MG63 (cell line): Measurements from ENCODE around the gene GNAO1. TPM values are rescaled to one million over a fixed set of nuclear protein-coding genes. Genes with fewer than 3 reads are reported as not detected.
A peak's percentile ranks its signal among the peaks of the same experiment; 100 is the strongest.

Source experiments
- DNase-seq: peaks from one replicate; pipeline ENCODE4 v3.0.0-alpha.2; 2020
- H3K27me3 ChIP-seq: fragments of 250-450 bp; sonication (Bioruptor Pico); 2 replicates; pipeline ENCODE4 v1.5.1; 2020; ENCODE audit warnings: mild to moderate bottlenecking, moderate library complexity
- H3K36me3 ChIP-seq: fragments of 250-450 bp; sonication (Bioruptor Pico); 2 replicates; pipeline ENCODE4 v1.5.1; 2020; ENCODE audit warnings: mild to moderate bottlenecking, moderate library complexity
- H3K4me3 ChIP-seq: fragments of 250-450 bp; sonication (Bioruptor Pico); 2 replicates; pipeline ENCODE4 v1.5.1; 2020; ENCODE audit warnings: mild to moderate bottlenecking, moderate library complexity
- H3K9me3 ChIP-seq: fragments of 250-450 bp; sonication (Bioruptor Pico); 2 replicates; pipeline ENCODE4 v1.5.1; 2020; ENCODE audit warnings: mild to moderate bottlenecking, moderate library complexity
- total RNA-seq: library from RNA; depleted of rRNA; stranded (reverse); fragments of >200 nt; shearing (Covaris generic); gene quantifications from 2 replicates; pipeline ENCODE4 v1.2.3, GENCODE V29; 2014; ENCODE audit warnings: low replicate concordance; rRNA removed

Gene GNAO1
- 0.92 and 2.6 TPM in 2 replicates for total RNA-seq

DNA sequence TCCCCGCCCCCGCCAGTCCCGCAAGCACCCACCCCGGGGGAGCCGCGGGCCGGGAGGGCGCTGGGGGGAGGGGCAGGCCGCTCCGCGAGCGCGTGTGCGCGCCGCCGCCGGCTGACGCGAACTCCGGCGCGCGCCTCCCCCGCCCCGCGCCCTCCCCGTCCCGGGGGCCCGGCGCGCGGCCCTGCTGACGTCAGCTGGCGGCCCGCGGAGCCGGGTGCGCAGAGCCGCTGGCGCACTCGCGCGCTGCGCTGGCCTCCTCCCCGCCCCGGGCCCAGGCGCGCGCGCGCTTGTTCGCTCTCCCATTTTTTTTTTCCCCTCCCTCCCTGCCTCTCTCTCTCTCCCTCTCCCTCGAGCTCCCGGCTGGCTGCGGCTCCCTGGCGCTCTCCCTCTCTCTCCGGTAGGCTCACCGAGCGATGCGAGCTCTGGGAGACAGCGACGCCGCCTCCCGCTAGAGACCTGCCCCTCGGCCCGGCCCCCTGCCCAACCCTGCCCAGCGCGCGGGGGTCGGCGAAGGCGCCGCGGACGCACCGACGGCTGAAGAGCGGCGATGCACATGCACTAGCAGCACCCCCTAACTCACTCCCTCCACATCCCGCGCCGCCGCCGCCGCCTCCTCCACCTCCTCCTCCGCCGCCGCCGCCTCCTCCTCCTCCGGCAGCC is at the start of gene GNAO1:
Gene GNAO1, plus strand, starts transcription at position 334 of the 660 bp plus-strand sequence. CDS start 747 bp downstream, outside the sequence.
- no peaks in the 10 kb centered on the region for H3K36me3 ChIP-seq
- peak within 1 kb of the TSS; percentile 56 for H3K4me3 ChIP-seq
- no peaks in the 10 kb centered on the region; the same call in 1 of the 2 replicates for H3K9me3 ChIP-seq
- peak; percentile 82 for DNase-seq
- peaks cover 73% of the 10 kb centered on the region for H3K27me3 ChIP-seq

DNA sequence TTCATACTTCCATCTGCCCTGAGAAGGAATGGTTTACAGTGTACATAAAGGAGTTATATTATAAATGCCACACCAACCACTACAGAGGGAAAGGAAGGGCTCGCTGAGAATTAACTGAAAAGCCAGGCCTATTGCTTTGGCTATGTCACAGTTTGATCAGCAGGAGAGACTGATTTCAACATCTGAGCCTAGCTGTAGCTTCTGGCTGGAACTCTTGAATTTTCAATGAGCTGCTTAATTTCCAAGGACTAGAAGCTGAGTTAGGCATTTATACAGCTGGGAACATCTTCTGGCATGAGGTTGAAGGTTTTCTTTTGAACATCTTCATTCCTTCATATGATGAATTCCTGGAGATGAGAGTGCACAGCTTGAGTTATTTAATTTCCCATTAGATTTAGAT is 47.6 kb upstream of the GNAO1 start:
- Histone ChIP-seq H3K27me3 (peaks cover 16% of the 10 kb centered on the region), H3K9me3 (no peaks in the 10 kb centered on the region), H3K4me3 (no peak overlapping the region), H3K36me3 (no peaks in the 10 kb centered on the region)
- DNase-seq, result no peak

DNA sequence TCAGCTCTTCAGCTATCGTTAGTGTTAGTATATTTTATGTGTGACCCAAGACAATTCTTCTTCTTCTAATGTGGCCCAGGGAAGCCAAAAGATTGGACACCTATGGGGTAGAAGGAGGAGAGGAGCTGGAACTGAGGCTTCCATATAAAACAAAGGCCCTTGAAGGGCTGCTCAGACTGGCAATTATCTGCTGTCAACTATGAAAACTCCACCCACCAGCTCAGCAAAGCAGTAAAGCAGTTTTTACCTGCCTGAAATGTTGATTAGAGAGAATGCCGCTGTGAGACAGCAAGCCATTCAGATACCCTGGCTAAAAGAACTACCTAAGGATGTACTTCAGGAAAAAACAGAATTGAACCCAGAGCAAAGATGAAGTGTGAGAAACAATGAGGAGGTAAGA is 45.9 kb upstream of the GNAO1 start:
- Histone ChIP-seq H3K4me3 (no peak overlapping the region), H3K9me3 (no peaks in the 10 kb centered on the region), H3K36me3 (no peaks in the 10 kb centered on the region), H3K27me3 (peaks cover 22% of the 10 kb centered on the region)
- DNase-seq, result no peak

DNA sequence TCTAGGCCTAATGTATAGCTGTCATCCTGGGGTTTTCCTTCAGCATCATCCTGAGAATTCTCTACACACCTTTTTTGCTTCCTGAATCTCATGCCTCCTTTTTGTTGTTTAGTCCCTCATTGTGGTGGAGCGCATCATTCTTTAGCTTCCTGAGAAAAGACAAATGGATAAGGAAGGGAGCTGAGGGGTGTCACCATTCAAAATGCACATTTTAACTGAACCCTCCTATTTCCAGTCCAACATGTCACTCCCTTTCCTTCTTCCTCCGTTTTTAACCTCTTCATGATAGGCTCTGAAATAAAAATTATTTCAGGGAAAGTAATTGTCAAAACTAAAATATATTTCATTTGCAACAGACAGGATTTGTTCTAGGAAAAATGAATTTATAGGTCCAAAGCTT is 39.7 kb upstream of the GNAO1 start:
- DNase-seq, result no peak
- H3K9me3 ChIP-seq, result no peaks in the 10 kb centered on the region; the same call in 1 of the 2 replicates
- no peaks in the 10 kb centered on the region for H3K36me3 ChIP-seq
- H3K4me3 ChIP-seq, result no peak overlapping the region
- H3K27me3 ChIP-seq, result peaks cover 19% of the 10 kb centered on the region

DNA sequence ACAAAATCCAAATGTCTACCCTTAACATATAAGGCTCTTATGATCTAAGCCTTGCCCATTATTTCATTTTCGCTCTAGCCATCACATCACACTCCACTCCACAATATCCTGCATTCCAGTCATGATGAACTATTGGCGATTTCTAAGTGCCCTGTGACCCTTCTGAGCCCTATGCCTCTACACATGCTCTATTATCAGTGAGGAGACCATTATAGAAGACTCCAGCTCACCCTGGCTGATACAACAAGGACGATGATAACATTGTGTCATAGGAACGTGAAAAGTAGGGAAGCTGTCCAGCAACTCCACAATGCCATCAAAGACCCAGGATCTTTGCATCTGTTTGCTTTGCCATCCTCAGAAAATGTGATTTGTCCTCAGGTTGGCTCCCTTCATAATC is 29.6 kb upstream of the GNAO1 start:
- Histone ChIP-seq H3K27me3 (peaks cover 5% of the 10 kb centered on the region), H3K4me3 (no peak overlapping the region), H3K9me3 (no peaks in the 10 kb centered on the region), H3K36me3 (no peaks in the 10 kb centered on the region)
- no peak for DNase-seq

DNA sequence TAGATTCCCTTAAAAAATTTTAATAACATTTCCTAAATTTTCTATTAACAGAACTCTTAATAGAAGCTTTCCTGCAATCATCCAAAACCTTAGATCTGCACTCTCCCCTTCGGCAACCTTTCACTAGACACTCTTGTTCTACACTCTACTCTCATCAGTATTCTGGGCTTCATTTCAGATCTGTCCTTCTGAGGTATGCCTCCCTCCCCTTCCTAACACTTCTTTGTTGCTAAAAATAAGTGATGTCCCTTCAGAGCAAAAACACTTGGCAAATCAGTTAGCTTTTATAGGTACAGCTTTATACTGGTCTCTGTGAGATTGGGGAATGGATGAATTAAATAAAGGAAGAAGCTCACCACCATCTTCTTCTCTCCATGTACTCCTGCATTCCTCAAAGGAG is 28.2 kb upstream of the GNAO1 start:
- Histone ChIP-seq H3K36me3 (no peaks in the 10 kb centered on the region), H3K9me3 (no peaks in the 10 kb centered on the region), H3K27me3 (peaks cover 2% of the 10 kb centered on the region; the same call in 1 of the 2 replicates), H3K4me3 (no peak overlapping the region)
- no peak for DNase-seq

DNA sequence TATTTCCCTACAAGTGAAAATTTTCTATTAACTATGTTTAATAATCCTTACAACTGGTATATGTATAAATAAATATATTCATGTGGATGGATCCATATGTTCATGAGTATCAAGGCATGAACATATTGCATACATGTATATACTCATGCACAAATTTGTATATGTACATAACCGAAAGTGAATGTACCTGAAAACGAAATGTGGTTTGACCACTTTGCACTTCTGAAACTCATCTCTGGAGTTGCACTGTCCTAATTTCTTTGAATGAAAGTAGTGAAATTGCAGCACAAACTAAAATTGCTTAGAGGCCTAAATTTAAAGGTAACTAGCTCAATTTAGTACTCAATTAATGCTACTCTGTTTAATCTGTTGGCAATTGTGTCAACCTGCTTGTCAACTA is 27.4 kb upstream of the GNAO1 start:
- Histone ChIP-seq H3K4me3 (no peak overlapping the region), H3K36me3 (no peaks in the 10 kb centered on the region), H3K9me3 (no peaks in the 10 kb centered on the region), H3K27me3 (peaks cover 5% of the 10 kb centered on the region; the same call in 1 of the 2 replicates)
- no peak for DNase-seq

DNA sequence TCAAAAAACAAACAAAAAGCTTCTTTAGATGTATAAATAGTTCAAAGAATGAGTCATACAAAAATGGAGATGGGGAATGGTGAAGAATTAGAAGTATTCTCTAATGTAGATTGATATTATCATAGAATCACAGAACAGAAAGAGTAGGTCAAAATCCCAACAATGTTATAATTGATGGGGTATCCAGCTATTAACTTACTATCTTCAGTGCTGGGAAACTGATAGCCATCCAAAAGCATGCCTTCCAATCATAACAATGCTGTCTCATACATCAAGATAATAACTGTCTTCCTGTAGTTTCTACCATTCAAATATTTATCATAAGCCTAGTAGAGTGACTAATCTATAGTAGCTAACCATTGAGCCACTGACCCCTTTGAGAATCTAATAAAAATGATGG is 26.7 kb upstream of the GNAO1 start:
- no peak for DNase-seq
- H3K36me3 ChIP-seq, result no peaks in the 10 kb centered on the region
- no peaks in the 10 kb centered on the region for H3K9me3 ChIP-seq
- peaks cover 5% of the 10 kb centered on the region; the same call in 1 of the 2 replicates for H3K27me3 ChIP-seq
- no peak overlapping the region for H3K4me3 ChIP-seq

DNA sequence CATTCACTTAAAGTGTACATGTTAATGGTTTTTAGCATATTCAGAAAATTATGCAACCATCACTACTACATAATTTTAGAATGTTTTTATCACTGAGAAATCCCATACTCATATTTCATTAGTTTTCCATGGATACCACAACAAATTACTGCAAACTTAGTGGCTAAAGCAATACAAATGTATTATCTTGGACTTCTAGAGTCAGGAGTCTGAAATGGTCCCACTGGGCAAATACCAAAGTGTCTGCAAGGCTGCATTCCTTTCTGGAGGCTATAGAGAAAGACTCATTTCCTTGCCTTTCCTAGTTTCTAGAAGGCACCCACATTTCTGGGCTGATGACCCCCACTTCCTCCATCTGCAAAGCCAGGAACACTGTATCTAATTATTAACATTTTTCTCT is 16.9 kb upstream of the GNAO1 start:
- H3K27me3 ChIP-seq, result peaks cover 9% of the 10 kb centered on the region
- DNase-seq, result no peak
- no peaks in the 10 kb centered on the region for H3K9me3 ChIP-seq
- no peaks in the 10 kb centered on the region for H3K36me3 ChIP-seq
- no peak overlapping the region for H3K4me3 ChIP-seq

DNA sequence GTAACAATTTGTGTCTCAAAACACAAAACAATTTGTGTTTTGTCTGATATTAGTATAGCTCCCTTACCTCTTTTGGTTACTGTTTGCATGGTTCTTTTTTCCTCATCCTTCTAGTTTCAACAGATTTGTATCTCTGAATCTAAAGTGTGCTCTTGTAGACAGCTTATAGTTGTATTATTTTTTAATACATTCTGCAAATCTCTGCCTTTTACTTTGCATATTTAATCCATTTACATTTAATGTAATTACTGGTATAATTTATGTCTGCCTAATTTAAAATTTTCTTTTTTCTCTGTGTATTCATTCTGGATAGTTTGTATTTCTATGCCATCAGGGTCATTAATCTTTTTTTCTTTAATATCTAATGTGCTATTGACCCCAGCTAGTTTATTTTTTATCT is 9.9 kb upstream of the GNAO1 start:
- Histone ChIP-seq H3K36me3 (no peaks in the 10 kb centered on the region), H3K4me3 (no peak overlapping the region), H3K27me3 (peaks cover 9% of the 10 kb centered on the region; the same call in 1 of the 2 replicates), H3K9me3 (peaks cover 13% of the 10 kb centered on the region)
- DNase-seq, result no peak

DNA sequence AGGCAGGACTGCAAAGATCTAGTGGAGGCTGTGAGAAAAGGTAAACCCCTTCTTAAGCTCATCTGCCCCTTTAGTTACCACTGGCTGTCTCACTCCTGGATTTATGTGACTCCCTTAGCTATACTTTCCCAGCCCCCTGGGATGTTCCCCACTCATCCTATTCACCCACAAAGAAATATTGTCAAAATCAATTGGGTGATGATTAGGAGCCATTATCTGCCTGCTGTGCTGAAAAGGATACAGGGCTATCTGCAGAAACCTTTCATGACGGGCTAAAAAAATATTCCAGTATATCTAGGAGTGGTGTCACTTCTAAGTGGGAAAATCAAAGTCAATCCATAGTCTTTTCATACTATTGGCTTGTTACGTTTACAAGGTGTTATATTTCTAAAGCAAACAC is 8.0 kb upstream of the GNAO1 start:
- Histone ChIP-seq H3K4me3 (no peak overlapping the region), H3K9me3 (peaks cover 13% of the 10 kb centered on the region), H3K27me3 (peaks cover 24% of the 10 kb centered on the region), H3K36me3 (no peaks in the 10 kb centered on the region)
- no peak for DNase-seq

DNA sequence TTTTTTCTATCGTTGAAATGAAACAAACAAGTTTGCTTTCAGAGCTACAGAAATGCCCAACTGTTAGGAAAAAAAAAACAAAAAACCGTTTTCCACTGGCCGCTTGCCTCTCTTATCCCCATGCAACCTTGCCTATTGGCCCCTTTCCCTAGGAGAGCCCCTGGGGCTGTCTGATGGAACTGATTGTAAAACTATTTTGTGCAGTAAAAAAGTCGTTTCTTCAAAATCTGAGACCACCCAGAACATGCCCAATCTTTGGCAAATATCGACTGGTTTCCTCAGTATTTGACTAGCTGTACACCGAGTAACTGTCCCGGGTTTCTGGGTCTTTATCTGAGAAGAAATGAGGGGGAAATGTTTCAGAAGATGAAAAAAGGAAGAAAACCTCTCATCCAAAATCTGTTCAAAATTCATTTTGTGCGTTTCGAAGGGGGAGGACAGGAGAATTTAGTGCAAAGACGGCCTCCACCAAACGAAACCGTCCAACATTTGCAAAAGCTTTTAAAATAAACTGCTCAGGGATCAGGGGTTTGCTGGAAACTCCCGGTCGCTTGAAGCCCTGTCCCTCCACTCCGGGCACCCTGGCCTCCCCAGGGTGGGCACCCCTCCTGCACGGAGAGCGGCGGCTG is 1.1 kb upstream of the GNAO1 start:
- peaks cover 76% of the 10 kb centered on the region for H3K27me3 ChIP-seq

DNA sequence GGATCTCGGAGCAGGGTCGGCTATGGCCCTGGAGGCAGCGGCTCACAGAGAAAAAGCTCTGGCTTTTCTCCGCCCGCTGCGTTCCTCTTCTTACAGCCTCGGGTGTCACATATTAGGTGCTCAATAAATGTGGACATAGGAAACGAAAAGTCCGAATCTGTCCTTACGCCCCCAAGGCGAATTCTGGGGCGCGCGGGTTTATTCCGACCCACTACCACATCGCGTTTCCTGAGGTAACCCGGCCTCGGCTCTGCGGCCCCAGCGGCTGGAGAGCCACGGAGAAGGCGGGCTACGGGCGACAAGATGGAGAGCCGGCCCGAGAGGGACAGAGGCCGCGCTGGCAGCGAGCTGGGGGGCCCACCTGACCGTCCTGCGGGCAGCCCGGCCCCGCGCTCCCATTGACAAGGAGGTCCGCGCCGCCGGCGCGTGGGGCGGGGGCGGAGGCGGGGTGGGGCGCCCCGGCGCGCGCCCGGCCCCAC is 573 bp upstream of the GNAO1 start:
- Histone ChIP-seq H3K27me3 (peaks cover 73% of the 10 kb centered on the region), H3K9me3 (no peaks in the 10 kb centered on the region; the same call in 1 of the 2 replicates), H3K36me3 (no peaks in the 10 kb centered on the region), H3K4me3 (peak overlapping the region; percentile 43)
- DNase-seq, result peak; percentile 23

More for the DNA sequence above, 1.1 kb upstream of the GNAO1 start:
- H3K9me3 ChIP-seq, result no peaks in the 10 kb centered on the region; the same call in 1 of the 2 replicates
- no peaks in the 10 kb centered on the region for H3K36me3 ChIP-seq
- DNase-seq, result no peak
- peak overlapping the region; percentile 43 for H3K4me3 ChIP-seq

DNA sequence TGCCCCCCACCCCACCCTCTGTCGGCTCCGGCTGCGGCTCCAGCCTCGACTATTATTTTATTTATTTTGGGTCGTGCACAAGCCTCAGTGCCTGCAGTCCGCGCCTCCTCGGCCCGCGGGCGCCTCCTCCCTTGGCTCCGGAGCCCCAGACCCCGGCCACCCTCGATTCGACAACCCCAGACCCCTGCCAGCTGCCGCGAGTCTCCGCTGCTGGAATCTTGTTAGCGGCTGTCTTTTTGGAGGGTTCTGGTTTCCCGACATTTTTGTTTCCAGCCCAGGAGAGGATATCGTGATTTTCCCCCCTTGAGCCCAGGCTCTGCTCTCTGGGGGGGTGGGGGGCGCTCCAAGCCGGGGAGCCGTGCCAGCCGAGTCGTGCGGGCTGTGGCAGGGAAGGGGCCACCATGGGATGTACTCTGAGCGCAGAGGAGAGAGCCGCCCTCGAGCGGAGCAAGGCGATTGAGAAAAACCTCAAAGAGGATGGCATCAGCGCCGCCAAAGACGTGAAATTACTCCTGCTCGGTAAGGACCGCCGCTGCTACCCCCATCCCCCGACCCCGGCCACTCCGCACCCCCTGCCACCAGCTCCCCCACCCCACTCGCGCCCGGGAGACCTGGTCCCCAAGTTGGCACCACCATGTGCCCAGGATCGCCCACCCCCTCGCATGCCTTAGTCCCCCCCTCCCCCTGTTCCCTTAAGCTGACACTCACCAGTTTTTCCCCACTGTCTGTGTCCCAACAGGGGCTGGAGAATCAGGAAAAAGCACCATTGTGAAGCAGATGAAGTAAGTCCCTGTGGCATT is 746 bp downstream of the GNAO1 start:
- H3K36me3 ChIP-seq, result no peaks in the 10 kb centered on the region
- peak overlapping the region; percentile 56 for H3K4me3 ChIP-seq
- DNase-seq, result peak; percentile 16
- no peaks in the 10 kb centered on the region; the same call in 1 of the 2 replicates for H3K9me3 ChIP-seq
- H3K27me3 ChIP-seq, result peaks cover 71% of the 10 kb centered on the region

DNA sequence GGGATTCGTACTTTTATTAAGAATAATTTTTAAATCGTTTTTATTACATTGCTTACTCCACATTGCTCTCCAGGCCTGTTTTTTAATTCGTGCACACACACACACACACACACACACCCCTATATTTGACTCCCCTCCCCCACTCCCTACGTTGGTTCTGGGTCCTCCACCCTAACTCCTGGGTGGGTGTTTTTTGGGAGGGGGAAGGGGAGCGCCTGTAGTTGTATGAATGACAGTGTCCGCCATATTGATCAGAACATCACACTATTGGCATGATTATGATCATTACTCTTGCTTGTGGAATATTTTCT is 1.3 kb downstream of the GNAO1 start:
- no peak for DNase-seq
- Histone ChIP-seq H3K9me3 (no peaks in the 10 kb centered on the region; the same call in 1 of the 2 replicates), H3K4me3 (no peak overlapping the region), H3K36me3 (no peaks in the 10 kb centered on the region), H3K27me3 (peaks cover 66% of the 10 kb centered on the region)

DNA sequence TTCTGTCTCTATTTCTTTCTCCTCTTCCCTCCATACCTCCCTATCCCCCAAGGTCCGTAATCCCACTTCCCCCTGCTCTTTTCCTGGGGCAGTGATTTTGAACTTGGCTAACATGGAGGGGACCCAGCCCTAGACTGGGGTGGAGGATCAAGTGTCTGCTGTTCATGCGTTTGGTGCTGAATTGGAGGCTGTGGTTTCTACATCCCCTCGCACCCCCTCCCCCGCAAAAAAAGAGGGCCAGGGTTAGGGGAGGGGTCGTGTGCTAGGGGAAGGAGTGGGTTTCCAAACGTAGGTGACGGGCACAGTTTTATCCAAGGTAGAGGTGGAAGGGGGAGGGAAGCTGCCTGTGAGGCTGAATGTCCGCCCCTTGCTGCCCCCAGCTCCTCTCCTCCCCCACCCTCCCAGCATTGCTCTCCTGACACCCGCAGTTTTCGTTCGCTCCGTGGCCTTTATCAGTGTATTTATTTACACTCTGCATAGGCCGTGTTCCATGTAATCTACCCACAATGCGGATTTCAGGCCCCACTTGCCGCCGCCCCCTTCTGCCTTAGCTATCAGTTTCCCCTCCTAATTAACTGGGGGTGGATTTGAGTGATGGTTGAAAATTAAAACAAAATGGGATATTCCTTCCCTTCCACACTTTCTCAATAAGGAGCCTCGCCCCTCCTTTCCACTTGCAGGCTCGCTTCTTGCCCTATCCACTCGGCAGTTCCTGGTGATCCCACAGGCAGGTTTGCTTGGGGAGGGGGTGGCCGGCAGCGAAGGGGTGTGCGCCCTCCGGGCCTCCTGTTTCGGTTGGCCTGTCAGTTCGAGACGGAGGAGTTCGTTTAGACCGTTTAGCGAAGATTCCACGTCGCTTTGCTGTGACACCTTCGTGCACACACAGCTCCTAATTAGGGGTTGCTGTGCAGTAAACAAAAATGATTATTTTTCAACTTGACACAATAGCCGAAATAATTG is 2.0 kb downstream of the GNAO1 start:
- H3K27me3 ChIP-seq, result peaks cover 61% of the 10 kb centered on the region
- DNase-seq, result no peak

More for the DNA sequence above, 2.0 kb downstream of the GNAO1 start:
- Histone ChIP-seq H3K9me3 (no peaks in the 10 kb centered on the region; the same call in 1 of the 2 replicates), H3K4me3 (no peak overlapping the region), H3K36me3 (no peaks in the 10 kb centered on the region)
